Midbrain (tissue), 1 donor: Measurements from ENCODE around the gene CHRNA3.

Experiments
- DNase-seq: peaks from one replicate; lab custom pipeline; 2025; lab: John Stamatoyannopoulos, UW

The CHRNA3 gene

DNA sequence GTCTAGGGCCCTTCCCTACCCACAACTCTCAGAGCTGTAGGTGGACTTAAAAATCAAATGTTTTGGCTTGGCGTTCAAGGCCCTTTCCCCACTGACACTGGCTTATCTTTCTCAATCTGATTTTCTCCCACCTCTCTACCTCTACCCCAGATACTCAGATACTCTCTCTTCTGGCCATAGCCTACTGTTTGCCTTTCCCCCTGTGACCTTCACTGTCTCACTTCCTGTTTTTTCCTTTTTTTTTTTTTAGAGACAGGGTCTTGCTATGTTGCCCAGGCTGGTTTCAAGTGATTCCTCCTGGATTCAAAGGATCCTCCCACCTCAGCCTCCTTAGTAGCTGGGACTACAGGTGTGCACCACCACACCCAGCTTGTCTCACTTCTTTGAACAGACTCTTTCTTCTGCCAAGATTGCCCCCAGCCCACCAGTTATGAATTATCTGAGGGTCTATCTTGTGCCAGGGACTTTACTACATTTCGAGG is 15.6 kb upstream of the CHRNA3 start:
- DNase-seq: no peak

DNA sequence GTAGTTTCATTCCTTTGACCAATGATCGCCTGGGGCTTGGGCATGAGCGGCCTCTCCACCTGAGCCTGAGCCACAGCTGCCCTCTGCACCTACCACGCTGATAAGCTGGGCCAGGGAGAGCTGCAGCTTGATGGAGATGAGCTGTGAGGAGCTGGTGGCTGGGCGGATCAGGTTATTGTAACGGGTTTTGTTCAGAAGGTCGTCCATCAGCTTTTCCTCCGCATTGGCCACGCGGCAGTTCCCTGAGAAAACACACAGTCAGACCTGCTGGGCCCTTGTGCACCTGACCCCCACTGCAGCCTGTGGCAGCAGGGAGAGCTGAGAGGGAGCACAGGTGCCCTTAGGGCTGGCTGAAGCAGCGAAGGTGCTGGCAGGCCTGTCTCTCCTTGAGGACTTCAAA is 14.6 kb upstream of the CHRNA3 start:
- DNase-seq: no peak

DNA sequence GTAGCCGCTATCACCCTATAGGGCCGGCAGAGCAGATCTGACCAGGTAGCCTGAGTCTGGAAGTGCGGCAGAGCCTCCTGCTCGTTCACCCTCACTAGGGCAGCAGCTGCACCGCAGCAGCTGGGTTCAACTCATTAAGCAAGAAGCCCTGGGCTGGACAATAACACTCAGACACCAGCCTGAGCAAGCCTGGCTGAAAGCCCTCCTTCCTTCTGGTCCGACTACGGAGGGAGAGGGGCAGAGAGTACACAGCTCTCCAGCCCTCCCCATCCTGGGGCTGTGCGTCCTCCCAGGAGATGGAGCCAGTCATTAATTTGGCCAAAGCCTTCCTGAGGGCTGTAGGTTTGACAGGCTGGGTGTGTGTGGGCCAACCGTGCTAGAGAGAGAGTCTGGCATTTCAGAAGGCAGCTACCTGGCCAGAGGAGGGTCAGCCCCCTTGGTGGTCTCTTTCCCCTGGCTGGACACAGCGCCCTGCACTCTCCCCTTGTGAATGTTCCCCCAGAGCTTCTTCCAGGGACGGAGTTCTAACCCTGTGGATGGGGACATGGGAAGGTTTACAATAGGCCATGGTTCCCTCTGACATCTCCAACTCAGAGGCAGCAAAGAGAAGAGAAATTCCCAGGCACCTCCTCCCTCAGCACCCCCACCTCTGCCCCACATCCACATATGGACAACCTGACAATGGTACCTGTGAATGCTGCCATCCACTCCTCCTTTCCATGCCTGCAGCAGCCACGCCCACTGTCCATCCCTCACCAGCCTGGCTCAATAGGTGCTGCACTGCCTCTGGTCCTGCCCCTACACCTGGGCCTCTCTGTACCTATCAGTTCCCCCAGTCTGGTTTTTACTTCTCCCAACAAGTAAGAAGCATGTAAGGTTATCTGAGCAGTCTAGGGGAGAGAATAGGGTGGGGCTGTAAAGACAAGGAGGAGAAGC is 13.7 kb upstream of the CHRNA3 start:
- no peak for DNase-seq

DNA sequence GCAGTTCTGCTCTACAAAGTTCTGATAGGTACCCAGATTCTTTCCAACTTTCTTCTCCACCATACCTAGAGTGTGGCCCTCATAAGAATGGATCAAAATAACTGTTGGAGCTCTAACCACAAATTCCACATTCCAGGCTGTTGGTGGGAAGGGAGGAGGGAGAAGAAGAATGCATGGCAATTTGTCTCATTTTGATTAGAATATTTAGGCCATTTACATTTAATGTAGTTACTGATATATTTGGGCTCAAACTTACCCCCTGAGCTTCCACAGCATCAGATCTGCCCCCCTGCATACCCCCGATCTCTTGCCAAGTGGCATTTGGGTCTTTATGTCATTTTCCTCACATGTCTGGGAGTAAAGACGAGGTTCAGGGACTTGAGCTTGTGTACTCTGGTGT is 12.6 kb upstream of the CHRNA3 start:
- no peak for DNase-seq

DNA sequence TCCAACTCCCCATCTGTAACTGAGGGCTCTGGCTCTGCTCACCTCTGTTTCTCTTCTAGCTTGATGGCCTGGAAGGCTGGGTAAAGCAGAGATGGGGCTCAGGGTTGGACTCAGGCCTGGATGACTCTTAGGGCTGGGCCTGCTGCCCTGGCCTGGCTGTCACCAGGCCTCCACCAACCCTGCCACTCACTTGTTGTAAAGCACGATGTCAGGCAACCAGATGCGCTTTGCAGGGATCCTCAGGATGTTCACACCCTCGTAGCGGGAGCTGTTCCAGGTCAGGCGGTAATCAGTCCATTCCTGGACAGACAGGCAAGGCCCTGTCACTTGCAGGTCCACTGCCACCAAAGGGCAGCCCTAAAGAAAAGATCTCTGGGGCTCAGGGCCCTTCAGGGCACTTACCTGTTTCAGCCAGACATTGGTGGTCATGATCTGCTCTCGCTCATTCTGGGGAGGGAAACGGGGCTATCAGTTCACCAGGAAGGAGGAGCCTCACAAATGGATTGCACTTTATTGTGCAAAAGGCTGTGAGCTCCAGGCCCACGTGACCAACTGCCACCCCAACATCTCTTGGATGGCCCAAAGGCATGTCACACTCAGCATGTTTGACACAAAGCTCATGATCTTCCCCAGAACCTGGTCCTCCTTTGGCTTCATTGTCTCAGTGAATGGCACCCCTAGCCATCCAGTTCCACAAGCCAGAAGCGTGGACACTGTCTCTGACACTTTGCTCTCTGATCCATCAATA is 10.3 kb upstream of the CHRNA3 start:
- no peak for DNase-seq

DNA sequence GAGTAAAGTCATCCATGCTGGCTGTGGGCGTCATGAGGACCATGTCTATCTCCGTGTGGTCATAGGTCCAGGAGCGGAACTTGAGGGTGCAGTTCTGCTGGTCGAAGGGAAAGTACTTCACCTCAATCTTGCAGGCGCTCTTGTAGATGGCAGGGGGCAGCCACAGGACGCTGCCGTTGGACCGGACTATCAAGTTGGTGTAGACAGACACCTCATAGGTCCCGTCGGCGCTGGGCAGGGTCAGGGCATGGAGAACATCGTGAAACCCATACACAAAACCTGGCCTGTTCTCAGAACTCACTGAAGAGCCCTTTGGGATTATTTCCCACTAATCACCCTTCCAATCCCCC is 8.9 kb upstream of the CHRNA3 start:
- DNase-seq: no peak

DNA sequence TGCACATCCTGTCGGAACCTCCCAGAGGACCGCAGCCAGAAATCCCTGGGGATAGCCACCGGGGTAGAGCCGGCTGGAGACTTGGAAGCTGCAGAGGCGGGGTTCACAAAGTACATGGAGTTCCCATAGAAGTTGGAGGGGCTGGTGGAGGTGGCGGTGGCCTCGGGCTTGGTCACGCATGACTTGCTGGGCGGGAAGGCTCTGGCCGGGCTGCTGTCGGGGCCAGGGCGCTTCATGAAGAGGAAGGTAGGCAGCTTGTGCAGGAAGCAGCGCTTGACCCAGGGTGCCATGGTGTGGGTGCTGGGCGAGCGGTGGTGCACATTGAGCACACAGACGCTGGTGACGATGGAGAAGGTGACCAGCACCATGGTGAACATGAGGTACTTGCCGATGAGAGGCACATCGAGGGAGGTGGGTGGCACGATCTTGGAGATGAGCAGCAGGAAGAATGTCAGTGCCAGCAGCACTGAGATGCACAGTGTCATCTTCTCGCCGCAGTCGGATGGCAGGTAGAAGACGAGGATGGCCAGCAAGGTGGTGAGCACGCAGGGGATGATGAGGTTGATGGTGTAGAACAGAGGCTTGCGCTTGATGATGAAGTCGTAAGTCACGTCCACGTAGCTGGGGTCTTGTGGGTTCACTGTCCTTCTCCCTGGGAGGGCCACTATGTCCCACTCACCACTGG is 8.4 kb upstream of the CHRNA3 start:
- DNase-seq: no peak

DNA sequence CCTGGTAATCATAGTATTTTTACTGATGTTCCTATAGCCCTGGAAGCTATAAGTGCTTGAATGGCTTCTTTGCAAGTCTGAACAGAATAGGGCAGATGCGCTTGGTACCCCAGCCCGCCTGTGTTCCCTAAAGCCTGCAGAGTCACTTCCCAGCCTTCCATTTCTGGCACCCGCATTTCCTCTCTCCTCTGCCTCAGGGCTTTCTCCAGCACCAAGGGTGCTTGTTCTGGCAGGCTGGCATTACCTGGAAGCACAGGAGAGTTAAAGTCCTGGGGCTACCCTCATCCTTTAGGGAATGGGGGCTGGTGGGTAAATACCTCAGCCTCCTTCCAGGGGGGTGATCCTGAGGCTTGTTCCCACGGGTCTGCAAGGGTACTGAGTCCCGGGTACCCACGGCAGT is 7.4 kb upstream of the CHRNA3 start:
- no peak for DNase-seq

DNA sequence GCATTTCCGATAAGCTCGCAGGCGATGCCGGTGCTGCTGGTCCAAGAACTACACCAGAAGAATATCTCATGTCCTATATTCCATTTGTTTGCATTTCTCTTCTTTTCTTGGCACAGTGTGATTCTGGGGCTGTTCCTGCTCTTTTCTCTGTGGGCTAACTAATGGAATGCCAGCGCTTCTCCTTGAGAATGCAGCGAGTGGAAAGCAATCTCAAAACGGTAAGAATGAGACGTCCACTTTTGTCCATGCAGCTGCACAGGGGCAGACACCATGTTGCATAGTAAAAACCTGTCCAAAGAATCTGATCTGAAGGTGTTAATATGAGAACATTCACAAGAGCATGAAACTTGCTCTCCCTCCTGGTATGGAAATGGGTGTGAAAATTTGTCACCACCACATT is 6.6 kb upstream of the CHRNA3 start:
- no peak for DNase-seq

DNA sequence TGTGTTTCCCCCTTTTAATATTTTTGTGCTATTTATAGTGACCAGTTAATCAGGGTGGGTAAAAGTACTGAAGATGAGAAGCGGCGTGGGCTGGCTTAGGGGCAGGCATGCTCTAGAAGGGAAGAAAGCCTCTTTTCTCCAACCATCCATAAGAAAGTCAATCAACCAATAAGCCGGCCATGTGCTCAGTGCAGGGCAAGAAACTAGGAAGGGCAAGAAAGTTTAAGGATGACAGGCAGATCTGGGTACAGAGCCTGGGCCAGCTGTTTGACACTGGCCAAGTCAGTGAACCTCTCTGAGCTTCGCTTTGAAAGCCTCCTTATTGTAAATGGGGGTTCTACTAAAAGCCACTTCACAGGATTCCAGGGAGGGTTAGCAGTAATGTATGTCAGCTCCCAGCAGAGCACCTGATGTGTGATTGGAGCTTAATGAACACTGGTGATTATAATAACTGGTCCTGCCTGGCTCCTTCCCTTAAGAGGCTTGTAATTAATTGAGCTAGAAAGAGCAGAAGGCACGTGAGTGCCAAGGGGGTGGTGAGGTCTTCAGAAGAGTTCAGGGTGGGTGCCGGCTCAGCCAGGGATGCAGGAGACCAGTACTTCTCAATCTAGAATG is 5.7 kb upstream of the CHRNA3 start:
- DNase-seq: no peak

DNA sequence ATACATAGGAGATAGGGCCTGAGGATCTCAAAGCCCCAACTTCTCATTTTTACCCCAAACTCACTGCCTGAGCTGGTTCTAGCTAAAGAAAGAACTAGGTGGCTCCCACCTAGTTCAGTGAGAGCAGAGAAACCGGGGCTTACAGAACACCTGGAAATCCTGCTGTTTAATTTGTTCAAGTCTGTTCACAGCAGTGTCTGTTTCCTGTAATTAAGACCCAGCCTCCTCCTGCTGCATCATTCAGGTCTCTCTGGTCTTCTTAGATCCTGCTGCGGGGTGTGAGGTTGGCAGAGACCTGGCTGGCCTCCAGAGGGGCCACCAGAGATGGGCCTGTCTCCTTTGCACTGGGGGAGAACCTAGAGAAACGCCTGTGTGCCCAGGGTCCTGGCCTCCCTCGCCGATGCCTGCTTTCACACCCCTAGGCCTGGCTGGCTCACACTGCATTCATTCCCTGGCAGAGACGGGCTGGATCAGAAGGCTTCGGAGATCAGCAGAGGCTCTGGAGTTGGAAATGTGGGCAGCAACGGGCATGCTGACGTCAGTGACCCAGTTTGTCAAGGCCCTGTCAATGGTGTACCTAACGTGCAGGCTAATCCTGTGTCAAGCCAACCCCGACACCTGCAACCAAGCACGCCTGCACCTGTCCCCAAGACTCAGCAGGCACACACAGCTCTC is 4.9 kb upstream of the CHRNA3 start:
- DNase-seq: no peak

DNA sequence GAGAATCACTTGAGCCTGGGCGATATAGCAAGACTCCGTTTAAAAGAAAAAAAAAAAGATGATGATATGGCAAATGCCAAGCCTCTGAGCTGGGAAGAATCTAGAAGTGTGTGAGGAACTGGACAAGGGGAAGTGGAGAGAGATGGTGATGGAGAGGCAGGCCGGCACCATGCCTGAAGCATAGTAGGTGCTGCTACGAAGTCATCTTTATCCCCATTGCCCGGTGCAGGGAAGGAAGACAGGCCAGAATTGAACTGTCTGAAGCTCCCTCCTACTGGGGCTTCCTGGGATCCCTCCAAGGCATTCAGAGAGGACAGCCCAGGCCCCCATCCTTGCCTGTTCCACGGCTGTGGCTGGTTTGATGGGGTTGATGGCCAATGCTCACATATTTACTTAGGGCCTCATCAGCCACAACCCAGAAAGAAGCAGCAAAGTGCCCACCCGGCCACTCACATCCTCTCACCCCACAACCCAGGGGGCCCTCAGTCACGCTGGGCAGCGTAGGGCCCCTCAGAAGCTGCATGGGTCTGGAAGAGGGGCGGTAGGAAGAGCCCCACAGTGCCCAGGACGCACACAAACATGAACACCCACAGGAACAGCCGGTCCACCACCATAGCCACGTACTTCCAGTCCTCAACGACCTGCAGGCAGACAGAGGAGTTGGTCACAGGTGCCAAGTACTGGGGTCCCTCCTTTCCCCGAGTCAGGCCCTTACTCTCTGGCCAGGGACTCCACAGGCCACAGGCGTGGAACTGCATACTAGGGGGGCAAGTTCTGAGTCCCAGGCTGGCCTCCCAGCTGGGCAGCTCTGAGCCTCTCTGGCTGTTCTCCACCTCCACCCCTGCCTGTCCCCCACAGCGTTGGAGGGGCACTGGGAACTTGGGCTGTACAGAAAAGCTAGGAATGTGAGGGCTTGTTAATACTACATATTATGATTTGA is 4.1 kb upstream of the CHRNA3 start:
- no peak for DNase-seq

DNA sequence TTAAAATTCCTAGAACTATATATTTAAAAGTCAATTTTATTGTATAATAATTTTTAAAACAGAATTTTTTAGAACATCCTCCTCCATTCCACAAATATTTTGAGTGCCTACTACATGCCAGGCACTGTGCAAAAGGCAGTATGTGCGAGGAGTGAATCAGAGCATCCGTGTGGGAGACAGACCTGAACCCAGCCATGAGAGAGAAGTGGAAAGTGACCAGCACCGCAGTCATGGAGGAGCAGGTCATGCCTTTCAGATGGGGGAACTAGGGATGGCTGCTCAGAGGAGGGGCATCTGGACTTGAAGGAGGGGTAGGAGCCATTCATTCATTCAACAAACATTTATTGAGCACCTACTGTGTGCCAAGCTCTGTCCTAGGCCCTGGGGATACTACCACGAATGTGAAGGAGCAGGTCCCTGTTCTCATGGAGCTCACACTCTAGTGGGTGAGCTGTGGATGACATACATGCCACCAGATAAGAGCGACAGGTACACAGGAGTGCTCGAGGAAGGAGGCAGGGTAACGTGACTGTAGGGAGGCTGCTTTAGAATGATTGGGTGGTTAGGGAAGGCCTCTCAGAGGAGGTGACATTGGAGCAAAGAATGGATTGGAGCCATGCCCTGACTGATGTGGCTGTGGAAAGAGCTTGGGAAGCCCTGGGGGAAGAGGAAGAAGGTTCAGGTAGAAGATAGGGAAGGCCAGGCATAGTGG is 3.1 kb upstream of the CHRNA3 start:
- DNase-seq: no peak

DNA sequence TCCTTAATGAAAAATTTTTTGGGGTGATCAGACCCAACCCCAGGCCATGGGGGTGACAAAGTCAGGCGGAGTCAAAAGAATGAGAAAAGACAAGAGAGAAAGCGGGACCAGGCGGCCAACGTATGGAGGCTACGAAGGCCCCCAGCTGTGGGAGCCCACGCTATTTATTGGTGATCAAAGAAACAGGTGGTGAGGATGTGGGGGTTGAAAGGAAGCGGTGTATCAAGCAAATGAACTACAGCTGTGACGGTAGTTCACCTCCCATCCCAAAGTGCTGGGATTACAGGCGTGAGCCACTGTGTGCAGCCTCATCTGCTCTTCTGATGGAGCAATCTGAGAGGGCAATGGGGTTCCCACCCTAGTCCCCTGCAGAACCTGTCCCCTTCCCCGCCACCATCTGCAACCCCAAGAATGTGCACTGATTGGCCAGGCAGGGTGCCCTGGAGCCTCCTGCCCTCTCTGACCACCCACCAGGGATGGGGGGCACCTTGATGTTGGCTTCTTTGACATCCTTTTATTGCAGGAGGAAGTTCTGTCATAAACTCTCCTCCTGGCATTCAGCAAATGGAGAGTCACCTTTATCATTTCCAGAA is 1.1 kb upstream of the CHRNA3 start:
- DNase-seq: no peak

DNA sequence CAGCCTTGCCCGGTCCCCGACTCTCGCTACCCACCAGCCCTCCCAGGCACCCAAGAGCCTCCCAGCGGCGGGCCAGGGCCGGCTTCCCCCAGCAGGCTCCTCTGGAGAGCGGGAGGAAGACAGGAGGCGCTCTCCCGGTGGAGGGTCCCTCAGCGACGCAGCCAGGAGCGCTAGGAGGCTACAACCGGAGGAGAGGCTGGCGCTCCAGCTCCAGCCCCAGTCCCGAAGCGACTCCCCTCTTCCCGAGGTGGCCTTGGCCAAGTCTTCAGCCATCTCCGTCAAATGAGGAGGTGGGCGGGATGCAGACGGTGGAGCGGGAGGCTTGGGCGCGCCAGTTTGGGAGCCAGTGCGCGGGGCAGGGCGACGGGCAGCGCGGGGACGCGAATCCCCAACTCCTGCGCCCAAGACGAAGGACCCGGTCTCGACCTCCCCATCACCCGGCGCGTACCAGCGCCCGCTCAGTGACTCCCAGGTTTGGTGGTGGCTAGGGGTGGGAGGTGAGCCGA is 722 bp downstream of the CHRNA3 start:
- no peak for DNase-seq

DNA sequence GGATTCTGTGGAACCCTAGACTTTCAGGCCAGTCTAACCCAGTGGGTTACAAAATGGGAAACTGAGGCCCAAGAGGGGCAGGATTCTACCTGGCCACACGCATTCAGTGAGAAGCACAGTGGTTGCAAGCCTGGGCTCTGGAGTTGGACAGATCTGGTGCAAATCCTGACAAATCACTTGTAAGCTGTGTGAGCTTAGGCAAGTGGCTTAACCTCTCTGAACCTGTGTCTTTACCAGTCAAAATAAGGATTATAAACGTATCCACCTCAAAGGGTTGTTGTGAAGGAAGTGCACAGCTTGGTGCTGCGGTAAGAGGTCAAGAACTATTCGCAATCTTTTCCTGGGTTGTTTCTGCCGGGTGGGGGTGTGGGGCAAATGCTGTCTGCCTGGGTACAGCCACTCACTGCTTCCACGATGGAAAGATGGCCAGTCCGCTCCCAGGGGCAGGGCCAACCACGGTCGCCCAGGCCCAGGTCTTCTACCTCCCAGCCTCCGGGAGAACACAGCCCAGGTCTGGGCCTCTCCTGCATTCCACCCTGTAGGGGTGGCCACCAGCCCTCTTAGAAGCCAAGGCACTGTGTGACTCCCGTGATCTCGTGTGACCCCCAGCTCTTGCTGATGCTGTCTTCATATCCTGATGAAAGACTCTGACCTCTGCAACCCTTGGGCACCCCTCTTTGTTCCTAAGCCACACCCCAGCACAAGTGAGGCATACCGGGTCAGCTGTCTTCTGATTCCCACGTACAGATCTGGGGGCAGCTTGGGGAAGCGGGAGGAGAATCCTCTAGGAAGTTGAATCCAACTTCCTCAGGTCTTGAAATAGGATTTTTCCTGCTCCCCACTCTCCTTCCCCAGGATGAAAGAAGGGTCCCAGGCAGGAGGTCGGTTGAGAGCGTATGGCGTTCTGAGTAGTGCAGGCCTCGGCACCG is 1.5 kb downstream of the CHRNA3 start:
- DNase-seq: no peak

DNA sequence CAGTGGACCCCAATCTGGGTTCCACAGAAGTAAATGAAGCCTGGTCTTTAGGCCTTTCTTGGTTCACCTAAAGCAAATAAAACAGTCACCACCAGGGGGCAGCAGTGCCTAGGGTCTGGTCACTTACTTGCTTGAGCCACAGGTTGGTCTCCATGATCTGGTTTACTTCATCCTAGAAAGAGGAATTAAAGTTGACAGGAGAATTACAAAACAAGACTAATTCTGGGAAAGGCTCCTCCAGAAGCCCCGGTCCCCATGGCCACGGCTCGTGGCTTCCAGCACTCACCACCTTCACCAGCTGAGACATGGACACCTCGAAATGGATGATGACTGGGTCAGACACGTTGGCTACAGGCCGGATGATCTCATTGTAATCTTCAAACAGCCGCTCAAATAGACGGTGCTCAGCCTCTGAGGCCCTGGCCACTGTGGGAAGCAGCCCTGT is 2.3 kb downstream of the CHRNA3 start:
- peak; percentile 78 for DNase-seq

DNA sequence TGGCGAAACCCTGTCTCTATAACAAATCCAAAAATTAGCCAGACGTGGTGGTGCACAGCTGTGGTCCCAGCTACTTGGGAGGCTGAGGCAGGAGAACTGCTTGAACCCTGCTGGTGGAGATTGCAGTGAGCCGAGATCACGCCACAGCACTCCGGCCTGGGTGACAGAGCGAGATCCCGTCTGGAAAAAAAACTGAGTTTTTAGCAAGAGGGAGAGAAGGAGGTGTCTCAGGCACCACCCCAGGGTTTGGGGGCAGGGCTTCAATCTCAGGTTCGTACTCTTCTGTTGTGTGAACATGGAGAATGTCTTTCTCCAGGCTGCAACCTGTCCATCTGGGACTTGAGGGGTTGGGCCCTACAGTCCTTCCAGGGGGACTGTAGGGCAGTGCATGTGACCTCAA is 2.7 kb downstream of the CHRNA3 start:
- DNase-seq: no peak
